K562 (cell line): ENCODE data around the gene KCTD15. TPM values are rescaled to one million over a fixed set of nuclear protein-coding genes. Genes with fewer than 3 reads are reported as not detected.

ENCODE experiments used
- CCNT2 ChIP-seq: IDR thresholded peaks from 2 replicates; pipeline ENCODE4 v1.6.1; 2011; ENCODE audit warnings: borderline replicate concordance, low read depth, mild to moderate bottlenecking, moderate library complexity, mixed read lengths, low read length; ENCODE audit not compliant: insufficient read length; ENCODE audit errors: extremely low read depth
- CHD4 ChIP-seq: fragments of 200-600 bp; sonication (generic); IDR thresholded peaks from 3 replicates; pipeline ENCODE4 v1.6.1; 2012; ENCODE audit warnings: low read depth, mild to moderate bottlenecking, mixed read lengths, low read length, inconsistent platforms; ENCODE audit not compliant: insufficient read depth, insufficient replicate concordance, poor library complexity, severe bottlenecking
- CTBP1 ChIP-seq: fragments of 450-650 bp; IDR thresholded peaks from 2 replicates; pipeline ENCODE4 v1.6.1; 2016; ENCODE audit warnings: borderline replicate concordance
- E2F3 ChIP-seq: fragments of 250-450 bp; sonication (Bioruptor Pico); IDR thresholded peaks from 2 replicates; pipeline ENCODE4 v1.4.0; 2020; ENCODE audit warnings: mild to moderate bottlenecking
- POLR2AphosphoS5 ChIP-seq: IDR thresholded peaks from 2 replicates; pipeline ENCODE4 v1.6.1; 2011; ENCODE audit warnings: mild to moderate bottlenecking, low read depth, low read length, moderate library complexity; ENCODE audit not compliant: control insufficient read depth, insufficient read depth
- SRSF1 ChIP-seq: fragments of 200-400 bp; formaldehyde crosslinking; IDR thresholded peaks from 2 replicates; pipeline ENCODE4 v1.6.1; 2017; ENCODE audit warnings: mild to moderate bottlenecking, low read depth, low read length, moderate library complexity
- ZNF143 ChIP-seq: sonication (generic); formaldehyde crosslinking; IDR thresholded peaks from 2 replicates; pipeline ENCODE4 v1.9.0; 2022; ENCODE audit warnings: mild to moderate bottlenecking, missing genetic modification reagents
- ZNF274 ChIP-seq: IDR thresholded peaks from 2 replicates; pipeline ENCODE4 v1.6.1; 2011; ENCODE audit warnings: low read depth, mild to moderate bottlenecking, low read length, moderate library complexity, borderline replicate concordance
- ZNF384 ChIP-seq: IDR thresholded peaks from 2 replicates; pipeline ENCODE4 v1.6.1; 2012; ENCODE audit warnings: low read depth, low read length, improper control_type of control experiment
- ZNF707 ChIP-seq: fragments of 250-450 bp; sonication (Bioruptor Pico); conservative IDR thresholded peaks from 2 replicates; pipeline ENCODE4 v1.8.0; 2022; ENCODE audit warnings: inconsistent platforms, mild to moderate bottlenecking, moderate library complexity
- polyA plus RNA-seq, 8 experiments: library from polyadenylated mRNA; depleted of rRNA in 4 of 8; stranded (reverse) in 5 of 8; unstranded in 3 of 8; fragments of >200 nt; fragmentation: Nextera tagmentation in 2 of 8; fragmentation: Illumina TruSeq in 1 of 8; extraction: Ambion mirVana in 2 of 8; extraction: Trizol in 1 of 8; gene quantifications; 2 replicates each; pipeline versions ENCODE4 v1.2.1 to v1.2.3, GENCODE V29; 2011 to 2014; ENCODE audit warnings: inconsistent platforms in 1 of 8, missing spikeins in 1 of 8
- total RNA-seq, 7 experiments: library from RNA; depleted of rRNA in 6 of 7; stranded (reverse); fragments of >200 nt in 6 of 7; fragmentation: Illumina TruSeq in 2 of 7; extraction: Trizol in 2 of 7; gene quantifications; 2 replicates each; pipeline versions ENCODE4 v1.2.1 to v1.2.3, GENCODE V29; 2011 to 2021; ENCODE audit warnings: low replicate concordance in 1 of 7
- TF ChIP-seq, protein P1 (sequence below): fragments of 250-450 bp; sonication (Bioruptor Pico); IDR thresholded peaks from 2 replicates; pipeline ENCODE4 v1.8.0; 2021; ENCODE audit warnings: moderate library complexity, mild to moderate bottlenecking, inconsistent platforms
- TF ChIP-seq, protein P2 (sequence below): fragments of 450-650 bp; IDR thresholded peaks from 2 replicates; pipeline ENCODE4 v1.6.1; 2016; ENCODE audit warnings: mild to moderate bottlenecking, moderate library complexity
- TF ChIP-seq, protein P3 (sequence below): fragments of 450-650 bp; formaldehyde crosslinking; conservative IDR thresholded peaks from 2 replicates; pipeline ENCODE4 v1.4.0; 2022; ENCODE audit warnings: mild to moderate bottlenecking, missing genetic modification characterization

Gene KCTD15
- total and polyA plus RNA-seq, 9 of the 15 experiments (the other 6 are each of a cell fraction or from before 2014, with no cell fraction given), result 1.7 to 49.0 (median 11.8) TPM

DNA sequence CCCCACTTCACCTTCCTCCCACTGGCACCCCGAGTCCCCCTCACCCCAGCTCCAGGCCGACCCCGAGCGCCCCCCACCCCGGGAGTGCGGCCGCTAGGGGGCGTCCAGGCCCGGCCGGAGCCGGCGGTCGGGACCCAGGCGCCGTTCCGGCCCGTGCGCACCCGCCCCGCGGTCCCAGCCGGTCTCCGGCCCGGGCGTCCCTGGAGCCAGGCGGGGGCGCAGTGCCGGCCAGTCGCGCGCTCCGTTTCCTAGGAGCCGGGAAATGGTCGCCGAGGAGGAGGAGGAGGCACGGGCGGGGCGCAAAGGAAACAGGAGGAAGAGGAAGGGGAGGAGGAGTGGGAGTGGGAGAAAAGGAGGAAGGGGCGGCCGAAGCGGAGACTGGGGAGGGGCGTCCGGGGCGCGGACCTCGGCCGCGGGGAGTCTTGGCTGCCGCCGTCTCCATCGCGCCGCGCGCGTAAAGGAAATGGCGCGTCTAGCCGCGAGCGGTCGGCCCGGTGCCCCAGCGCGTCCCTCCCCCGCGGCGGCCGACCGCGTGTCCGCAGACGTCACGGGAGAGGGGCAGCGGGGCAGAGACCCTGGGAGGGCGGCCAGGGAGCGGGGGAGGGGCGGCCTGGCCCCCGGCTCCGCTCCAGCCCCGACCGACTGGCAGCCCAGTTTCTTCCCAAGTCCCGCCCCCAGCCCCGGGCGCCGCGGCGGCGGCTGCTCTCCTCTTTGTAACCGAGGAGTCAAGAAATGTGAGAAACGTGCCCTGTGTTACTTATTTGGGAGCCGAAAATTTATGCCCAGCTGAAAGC is 1.1 kb upstream of the KCTD15 start (continued):
- peak; percentile 67 for TF ChIP-seq CCNT2
- TF ChIP-seq SRSF1, result no peak
- peak; percentile 97 for TF ChIP-seq CTBP1
- no peak for TF ChIP-seq E2F3
- TF ChIP-seq CHD4, result no peak
- TF ChIP-seq POLR2AphosphoS5, result peak; percentile 33; the same call in 1 of the 2 replicates
- TF ChIP-seq, protein P1, sequence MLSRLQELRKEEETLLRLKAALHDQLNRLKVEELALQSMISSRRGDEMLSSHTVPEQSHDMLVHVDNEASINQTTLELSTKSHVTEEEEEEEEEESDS (CRISPR knock-in tag), result no peak
- TF ChIP-seq ZNF274, result no peak
- TF ChIP-seq, protein P2, sequence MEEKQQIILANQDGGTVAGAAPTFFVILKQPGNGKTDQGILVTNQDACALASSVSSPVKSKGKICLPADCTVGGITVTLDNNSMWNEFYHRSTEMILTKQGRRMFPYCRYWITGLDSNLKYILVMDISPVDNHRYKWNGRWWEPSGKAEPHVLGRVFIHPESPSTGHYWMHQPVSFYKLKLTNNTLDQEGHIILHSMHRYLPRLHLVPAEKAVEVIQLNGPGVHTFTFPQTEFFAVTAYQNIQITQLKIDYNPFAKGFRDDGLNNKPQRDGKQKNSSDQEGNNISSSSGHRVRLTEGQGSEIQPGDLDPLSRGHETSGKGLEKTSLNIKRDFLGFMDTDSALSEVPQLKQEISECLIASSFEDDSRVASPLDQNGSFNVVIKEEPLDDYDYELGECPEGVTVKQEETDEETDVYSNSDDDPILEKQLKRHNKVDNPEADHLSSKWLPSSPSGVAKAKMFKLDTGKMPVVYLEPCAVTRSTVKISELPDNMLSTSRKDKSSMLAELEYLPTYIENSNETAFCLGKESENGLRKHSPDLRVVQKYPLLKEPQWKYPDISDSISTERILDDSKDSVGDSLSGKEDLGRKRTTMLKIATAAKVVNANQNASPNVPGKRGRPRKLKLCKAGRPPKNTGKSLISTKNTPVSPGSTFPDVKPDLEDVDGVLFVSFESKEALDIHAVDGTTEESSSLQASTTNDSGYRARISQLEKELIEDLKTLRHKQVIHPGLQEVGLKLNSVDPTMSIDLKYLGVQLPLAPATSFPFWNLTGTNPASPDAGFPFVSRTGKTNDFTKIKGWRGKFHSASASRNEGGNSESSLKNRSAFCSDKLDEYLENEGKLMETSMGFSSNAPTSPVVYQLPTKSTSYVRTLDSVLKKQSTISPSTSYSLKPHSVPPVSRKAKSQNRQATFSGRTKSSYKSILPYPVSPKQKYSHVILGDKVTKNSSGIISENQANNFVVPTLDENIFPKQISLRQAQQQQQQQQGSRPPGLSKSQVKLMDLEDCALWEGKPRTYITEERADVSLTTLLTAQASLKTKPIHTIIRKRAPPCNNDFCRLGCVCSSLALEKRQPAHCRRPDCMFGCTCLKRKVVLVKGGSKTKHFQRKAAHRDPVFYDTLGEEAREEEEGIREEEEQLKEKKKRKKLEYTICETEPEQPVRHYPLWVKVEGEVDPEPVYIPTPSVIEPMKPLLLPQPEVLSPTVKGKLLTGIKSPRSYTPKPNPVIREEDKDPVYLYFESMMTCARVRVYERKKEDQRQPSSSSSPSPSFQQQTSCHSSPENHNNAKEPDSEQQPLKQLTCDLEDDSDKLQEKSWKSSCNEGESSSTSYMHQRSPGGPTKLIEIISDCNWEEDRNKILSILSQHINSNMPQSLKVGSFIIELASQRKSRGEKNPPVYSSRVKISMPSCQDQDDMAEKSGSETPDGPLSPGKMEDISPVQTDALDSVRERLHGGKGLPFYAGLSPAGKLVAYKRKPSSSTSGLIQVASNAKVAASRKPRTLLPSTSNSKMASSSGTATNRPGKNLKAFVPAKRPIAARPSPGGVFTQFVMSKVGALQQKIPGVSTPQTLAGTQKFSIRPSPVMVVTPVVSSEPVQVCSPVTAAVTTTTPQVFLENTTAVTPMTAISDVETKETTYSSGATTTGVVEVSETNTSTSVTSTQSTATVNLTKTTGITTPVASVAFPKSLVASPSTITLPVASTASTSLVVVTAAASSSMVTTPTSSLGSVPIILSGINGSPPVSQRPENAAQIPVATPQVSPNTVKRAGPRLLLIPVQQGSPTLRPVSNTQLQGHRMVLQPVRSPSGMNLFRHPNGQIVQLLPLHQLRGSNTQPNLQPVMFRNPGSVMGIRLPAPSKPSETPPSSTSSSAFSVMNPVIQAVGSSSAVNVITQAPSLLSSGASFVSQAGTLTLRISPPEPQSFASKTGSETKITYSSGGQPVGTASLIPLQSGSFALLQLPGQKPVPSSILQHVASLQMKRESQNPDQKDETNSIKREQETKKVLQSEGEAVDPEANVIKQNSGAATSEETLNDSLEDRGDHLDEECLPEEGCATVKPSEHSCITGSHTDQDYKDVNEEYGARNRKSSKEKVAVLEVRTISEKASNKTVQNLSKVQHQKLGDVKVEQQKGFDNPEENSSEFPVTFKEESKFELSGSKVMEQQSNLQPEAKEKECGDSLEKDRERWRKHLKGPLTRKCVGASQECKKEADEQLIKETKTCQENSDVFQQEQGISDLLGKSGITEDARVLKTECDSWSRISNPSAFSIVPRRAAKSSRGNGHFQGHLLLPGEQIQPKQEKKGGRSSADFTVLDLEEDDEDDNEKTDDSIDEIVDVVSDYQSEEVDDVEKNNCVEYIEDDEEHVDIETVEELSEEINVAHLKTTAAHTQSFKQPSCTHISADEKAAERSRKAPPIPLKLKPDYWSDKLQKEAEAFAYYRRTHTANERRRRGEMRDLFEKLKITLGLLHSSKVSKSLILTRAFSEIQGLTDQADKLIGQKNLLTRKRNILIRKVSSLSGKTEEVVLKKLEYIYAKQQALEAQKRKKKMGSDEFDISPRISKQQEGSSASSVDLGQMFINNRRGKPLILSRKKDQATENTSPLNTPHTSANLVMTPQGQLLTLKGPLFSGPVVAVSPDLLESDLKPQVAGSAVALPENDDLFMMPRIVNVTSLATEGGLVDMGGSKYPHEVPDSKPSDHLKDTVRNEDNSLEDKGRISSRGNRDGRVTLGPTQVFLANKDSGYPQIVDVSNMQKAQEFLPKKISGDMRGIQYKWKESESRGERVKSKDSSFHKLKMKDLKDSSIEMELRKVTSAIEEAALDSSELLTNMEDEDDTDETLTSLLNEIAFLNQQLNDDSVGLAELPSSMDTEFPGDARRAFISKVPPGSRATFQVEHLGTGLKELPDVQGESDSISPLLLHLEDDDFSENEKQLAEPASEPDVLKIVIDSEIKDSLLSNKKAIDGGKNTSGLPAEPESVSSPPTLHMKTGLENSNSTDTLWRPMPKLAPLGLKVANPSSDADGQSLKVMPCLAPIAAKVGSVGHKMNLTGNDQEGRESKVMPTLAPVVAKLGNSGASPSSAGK, result no peak
- TF ChIP-seq ZNF384, result no peak
- no peak for TF ChIP-seq ZNF143 (CRISPR knock-in tag)
- TF ChIP-seq ZNF707 (CRISPR knock-in tag), result no peak
- TF ChIP-seq, protein P3, sequence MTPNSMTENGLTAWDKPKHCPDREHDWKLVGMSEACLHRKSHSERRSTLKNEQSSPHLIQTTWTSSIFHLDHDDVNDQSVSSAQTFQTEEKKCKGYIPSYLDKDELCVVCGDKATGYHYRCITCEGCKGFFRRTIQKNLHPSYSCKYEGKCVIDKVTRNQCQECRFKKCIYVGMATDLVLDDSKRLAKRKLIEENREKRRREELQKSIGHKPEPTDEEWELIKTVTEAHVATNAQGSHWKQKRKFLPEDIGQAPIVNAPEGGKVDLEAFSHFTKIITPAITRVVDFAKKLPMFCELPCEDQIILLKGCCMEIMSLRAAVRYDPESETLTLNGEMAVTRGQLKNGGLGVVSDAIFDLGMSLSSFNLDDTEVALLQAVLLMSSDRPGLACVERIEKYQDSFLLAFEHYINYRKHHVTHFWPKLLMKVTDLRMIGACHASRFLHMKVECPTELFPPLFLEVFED, result no peak
